Measurements from ENCODE around the gene RGS3.
"Not testable (repeated sequence)": the region's sequence is repeated elsewhere in the genome, so short reads cannot be mapped to it uniquely, and the experiment has no call there.

The RGS3 gene

GRCh38 chr9:113548221-113549041, 84.9 kb downstream of the RGS3 start:
- DNase-seq (ENCODE audit: low spot score), result peak; percentile 70

- DNase-seq (ENCODE audit: low spot score), result not testable (repeated sequence)
Observed at GRCh38 chr9:113549892-113550291, 86.4 kb downstream of the RGS3 start.

GRCh38 chr9:113556877-113557593, 93.5 kb downstream of the RGS3 start:
- DNase-seq (ENCODE audit: low spot score), result no peak

GRCh38 chr9:113558632-113559502, 95.3 kb downstream of the RGS3 start:
- no peak for DNase-seq (ENCODE audit: low spot score)

- no peak for DNase-seq (ENCODE audit: low spot score)
Observed at GRCh38 chr9:113559834-113560800, 96.6 kb downstream of the RGS3 start.

GRCh38 chr9:113562653-113563381, 99.3 kb downstream of the RGS3 start:
- no peak for DNase-seq (ENCODE audit: low spot score)

- DNase-seq (ENCODE audit: low spot score), result no peak
Observed at GRCh38 chr9:113563826-113564497, 100.4 kb downstream of the RGS3 start.

GRCh38 chr9:113564498-113565237, 101.1 kb downstream of the RGS3 start:
- no peak for DNase-seq (ENCODE audit: low spot score)

- no peak for DNase-seq (ENCODE audit: low spot score)
Observed at GRCh38 chr9:113566016-113566711, 102.6 kb downstream of the RGS3 start.

- no peak for DNase-seq (ENCODE audit: low spot score)
Observed at GRCh38 chr9:113566712-113567071, 103.2 kb downstream of the RGS3 start.

- DNase-seq (ENCODE audit: low spot score), result no peak
Observed at GRCh38 chr9:113567361-113568080, 104.0 kb downstream of the RGS3 start.

- DNase-seq (ENCODE audit: low spot score), result no peak
Observed at GRCh38 chr9:113568081-113568435, 104.5 kb downstream of the RGS3 start.

GRCh38 chr9:113568571-113569321, 105.2 kb downstream of the RGS3 start:
- no peak for DNase-seq (ENCODE audit: low spot score)

- DNase-seq (ENCODE audit: low spot score), result no peak
Observed at GRCh38 chr9:113569472-113570060, 106.0 kb downstream of the RGS3 start.

- no peak for DNase-seq (ENCODE audit: low spot score)
Observed at GRCh38 chr9:113570106-113570505, 106.6 kb downstream of the RGS3 start.

GRCh38 chr9:113570749-113571711, 107.5 kb downstream of the RGS3 start:
- DNase-seq (ENCODE audit: low spot score), result no peak
